Measurements from ENCODE around the gene MAML3. TPM values are rescaled to one million over a fixed set of nuclear protein-coding genes. Genes with fewer than 3 reads are reported as not detected.

MAML3 gene
- total RNA-seq, 1 donor from 2014 or later, result 5.8 TPM

DNA sequence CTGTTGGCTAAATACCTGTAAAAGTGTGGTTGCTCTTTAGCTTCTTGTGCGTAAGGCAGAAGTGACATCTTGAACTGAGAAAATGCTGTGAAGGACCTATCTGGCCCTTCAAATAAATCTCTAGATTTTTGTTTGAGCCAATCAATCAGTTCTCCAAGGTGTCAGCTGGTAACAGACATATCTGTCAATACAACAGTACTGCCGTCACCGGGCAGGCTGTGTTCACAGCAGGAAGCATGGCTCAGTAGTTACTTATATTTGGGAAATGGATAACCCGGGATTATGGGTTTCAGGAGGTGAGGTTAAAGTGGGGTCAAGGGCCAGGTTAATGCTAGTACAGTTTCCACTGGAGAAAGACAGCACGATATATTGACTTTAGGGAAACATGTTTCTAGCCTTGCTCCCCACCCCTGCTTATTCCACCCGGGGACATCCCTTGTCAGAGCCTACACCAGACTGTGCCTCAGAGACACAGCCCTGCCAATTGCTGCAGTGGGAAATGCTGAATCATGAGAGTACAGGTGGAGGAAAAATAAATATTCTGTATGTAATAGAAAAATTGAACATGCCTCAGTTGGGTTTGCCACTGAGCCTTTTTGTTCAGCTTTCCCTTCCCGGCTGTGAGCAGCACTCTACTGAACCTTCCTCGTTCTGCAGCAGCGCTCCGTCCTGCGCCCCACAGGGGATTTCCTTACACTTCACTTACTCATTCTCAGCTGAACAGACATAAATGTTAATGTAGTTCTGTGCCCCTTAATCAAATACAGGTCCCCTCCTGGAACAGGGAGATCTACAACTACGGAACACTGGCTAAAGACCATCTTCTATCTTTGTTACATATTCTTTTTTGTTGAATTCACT, 367.3 kb downstream of the MAML3 start:
- peak; percentile 19 for DNase-seq (ENCODE audit: low spot score)

DNA sequence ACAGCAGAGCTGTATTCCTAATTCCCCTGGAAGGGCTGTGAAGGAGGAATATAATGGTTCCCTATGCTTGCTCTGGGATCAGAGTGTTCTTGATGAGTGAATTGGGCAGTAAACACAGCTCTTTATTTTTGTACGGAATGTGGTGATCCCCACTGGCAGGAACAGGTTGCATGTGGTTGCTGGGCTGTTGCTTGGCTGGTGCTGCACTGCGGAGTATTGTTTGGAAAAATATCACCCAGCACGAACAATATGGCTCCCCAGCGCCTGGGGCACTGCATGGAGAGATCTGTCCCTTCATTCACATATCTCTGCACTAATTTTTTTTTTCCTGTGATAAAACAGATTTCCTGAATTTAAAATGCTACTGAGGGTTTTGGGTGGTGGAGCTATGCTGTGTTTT, 368.6 kb downstream of the MAML3 start:
- DNase-seq (ENCODE audit: low spot score), result no peak

DNA sequence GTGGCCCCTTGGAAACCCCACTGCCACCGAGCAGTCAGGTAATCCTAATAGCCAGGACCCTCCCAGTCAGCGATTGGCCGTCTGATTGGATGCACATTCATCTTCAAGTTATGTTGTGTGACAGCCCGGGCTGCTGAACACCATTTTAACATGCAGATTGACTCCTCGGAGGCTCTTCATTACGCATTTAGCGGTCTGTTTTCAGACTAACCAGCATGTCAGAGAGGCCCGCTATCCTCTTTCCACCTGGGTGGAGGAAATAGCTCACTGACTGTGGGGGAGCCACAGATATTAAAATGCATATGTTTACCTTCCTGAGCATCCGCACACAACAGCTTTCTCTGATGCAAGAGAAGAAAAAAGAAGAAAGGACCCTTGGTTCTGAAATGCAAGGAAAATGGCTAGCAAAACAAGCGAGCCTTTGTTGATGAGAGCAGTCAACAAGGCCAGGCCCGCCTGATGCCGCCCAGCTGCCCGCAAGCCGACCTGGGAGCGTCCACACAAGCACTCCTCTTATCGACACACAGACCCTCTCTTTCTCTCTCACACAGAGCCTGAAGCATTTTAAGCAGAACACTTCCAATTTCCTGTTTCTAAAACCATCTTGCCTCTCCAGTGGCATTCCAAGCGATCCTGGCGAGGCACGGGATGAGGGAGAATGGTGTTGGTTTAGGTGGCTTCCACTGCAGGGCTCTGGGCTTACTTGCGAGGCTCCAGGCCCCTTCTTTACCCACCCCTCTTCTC, 370.1 kb downstream of the MAML3 start:
- DNase-seq (ENCODE audit: low spot score), result no peak

DNA sequence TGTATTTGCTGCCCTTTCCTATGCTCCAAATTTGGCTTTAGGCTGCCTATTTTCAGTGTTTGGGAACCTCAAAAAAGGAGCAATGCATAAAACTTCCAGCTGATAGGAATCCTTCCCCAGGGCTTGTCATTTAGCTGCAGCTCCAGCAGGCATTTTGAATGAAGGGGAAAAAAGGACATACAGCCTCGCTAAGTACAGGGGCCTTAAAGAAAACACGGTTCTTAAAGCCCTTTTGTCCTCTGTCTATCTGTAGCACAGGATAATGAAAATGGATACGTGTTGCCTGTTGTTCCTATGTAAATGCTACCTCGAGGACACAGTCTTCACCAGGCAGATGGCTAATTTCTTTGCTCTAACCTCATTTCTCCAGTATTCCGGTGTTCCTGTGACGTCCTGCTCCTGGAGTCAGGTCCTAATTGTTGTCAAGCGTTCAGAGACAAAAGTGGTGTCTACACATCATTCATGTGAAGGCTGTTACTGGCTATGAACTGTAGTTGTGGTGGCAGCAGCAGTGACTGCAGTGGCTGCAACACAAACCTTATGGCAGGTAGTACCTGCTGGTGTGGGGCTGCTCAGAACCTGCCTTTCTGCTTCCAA, 371.0 kb downstream of the MAML3 start:
- no peak for DNase-seq (ENCODE audit: low spot score)

DNA sequence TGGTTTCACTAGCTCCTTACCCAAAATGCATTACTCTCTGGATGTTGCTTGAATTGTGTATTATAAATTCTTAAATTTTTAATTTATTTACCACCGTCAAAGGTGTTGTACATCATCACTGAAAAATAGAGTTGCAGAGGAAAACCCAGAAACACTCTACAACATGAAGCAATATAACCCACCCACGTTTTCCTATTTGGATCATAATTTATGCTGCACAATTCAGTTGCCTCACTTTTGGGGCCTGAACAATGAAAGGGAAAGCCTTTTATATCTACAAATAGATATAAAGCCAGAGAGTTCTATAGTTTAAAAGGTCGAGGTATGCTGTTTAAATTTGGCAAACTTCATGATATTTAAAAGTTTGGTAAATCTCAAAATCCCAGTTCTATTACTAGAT, 372.9 kb downstream of the MAML3 start:
- no peak for DNase-seq (ENCODE audit: low spot score)

DNA sequence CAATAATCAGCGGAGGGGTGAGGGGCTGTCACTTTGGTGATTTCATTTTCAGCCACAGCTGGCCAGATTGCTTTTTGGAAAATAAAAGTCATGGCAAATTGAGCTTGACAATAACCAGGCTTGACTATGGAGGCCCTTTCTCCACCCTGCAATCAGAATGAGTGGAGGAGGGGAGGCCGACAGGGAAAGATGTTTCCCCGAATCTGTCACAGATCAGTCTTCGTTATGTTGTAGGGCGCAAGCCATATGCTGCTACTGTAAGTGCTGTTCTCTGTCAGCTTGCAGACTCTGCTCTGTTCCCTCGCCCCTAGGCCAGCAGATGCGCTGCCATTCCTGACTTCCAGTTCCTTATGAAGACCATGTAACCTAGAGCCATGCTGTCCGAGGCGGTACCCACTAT, 374.3 kb downstream of the MAML3 start:
- DNase-seq (ENCODE audit: low spot score), result no peak

DNA sequence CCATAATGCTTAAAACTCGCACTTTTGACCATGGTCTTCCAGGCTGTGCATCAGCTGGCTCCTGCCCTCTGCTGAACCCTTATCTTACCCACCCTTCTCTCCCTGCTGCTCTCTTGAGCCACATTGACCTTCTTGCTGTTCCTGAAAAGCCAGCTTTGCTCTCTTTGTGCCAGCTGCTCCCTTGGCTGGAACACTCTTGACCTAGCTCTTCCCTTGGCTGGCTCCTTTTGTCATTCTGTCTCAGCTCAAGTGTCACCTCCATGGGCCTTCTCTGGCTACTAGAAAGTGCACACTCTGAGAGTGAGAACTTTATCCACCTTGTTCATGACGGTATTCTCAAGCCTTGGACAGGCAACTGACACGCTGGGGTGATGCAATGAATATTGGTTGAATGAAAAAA, 376.2 kb downstream of the MAML3 start:
- no peak for DNase-seq (ENCODE audit: low spot score)

DNA sequence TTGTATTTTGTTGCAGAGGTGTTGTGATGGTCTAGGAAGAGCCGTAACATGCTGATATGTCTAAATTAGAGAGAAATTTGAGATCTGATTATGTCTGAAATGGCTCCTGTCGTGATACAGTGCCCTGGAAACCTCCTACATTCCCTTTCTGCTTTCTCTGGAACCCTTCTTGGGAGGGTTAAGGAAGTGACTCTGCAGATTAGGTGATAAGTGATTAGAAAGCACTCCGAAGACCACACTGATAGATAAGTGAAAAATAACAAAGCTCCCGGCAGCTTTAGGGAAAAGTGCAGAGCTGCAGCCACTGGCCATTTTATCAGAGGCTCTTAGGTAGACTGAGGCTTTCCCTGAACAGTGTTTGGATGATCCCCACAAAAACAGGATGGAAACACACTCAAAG, 377.7 kb downstream of the MAML3 start:
- DNase-seq (ENCODE audit: low spot score), result no peak

DNA sequence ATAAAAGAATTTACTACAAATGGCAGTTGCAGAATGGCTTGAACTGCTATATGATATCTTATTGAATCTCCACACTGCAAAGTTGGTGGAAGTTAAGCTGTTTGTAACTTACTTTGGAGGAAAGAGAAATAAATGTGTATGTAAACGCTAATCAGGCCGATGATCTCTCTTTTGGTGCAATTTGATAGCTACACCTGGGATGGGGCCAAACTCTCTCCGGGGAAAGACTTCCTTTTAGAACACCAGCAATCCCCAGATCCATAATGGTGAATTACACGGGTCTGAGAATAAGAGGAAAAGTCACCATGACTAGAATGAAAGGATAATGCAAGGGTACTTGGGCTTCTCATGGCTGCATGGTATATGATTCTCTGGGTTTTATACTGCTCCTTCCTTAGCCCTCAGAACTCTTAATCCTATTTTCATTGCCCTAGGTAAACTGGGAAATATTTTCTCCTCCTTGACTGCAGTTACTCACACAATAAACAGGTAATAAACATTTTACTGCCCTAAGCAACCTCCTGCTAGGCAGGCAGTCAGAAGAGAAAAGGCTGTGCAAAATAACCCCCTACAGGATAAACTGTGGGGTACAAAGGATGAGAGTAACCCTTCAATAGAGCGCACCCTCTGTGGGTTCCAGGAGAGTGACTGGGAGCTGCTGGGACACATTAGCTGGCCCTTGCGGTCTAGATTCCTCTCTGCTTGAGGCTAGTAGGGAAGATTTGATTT, 379.1 kb downstream of the MAML3 start:
- no peak for DNase-seq (ENCODE audit: low spot score)

DNA sequence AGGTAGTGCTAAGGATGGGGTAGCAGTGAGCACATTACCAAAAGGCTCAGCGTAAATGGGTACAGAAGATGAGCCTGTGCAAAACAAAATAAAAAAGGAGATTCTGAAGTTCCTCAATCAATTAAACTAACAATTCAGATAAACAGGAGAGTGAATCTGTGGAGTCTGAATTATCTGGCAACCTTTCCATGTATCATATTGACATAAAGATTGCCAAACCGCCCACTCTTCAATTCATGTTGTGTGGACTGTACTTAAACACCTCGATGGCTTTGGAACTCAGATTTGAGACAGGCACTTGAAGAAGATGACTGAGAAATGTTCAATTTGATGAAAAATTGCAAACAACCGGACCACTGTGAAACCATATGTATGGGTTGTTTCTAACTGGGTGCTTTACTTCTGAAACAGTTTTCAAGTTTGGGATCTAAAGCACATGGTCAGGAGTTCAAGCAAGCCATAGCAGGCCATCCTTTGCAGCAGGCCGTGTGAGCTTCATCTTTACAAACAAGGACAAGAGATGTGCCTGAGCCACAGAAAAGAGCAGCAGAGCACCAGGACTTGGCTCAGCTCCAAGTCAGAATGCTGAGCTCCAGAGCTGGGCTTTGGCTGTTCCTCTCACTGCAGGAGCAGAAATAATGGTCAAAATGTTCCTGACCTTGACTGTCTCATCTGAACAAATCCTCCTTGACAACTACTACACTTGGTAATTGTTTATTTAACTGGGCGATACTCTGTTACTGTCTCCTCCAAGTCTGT, 380.2 kb downstream of the MAML3 start:
- DNase-seq (ENCODE audit: low spot score), result no peak

DNA sequence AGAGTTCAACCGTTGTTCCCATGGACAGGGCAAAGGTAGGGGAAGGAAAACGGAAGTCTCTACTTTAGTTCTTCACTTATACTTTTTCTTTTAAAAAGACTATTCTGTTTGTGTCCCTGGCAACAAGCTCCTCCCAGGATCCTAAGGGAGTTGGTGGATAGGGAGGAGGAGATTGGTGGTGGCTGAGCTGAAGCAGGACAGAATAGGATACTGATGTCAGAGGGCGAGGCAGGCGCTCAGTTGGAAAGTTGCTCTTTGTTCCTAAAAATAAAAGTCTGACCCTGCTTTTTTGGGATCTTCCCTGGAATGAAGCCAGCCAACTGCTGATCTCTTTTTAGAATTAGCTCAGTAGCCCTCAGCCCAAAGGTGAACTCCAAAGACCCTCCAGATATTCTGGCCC, 383.6 kb downstream of the MAML3 start:
- DNase-seq (ENCODE audit: low spot score), result peak; percentile 33

DNA sequence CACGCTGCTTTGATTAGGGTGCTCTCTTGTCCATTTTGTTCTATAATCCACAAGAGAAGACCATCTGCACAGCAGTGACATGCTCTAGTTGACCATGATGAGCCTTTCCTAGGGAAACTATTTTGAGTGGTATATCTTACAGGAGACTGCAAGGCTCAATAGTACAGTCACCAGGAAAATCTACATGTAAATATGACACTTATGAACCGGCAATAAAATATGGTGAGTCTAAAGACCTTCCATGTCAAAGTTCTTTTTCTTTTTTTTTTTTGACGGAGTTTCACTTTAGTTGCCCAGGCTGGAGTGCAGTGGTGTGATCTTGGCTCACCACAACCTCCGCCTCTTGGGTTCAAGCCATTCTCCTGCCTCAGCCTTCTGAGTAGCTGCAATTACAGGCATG, 384.6 kb downstream of the MAML3 start:
- no peak for DNase-seq (ENCODE audit: low spot score)

DNA sequence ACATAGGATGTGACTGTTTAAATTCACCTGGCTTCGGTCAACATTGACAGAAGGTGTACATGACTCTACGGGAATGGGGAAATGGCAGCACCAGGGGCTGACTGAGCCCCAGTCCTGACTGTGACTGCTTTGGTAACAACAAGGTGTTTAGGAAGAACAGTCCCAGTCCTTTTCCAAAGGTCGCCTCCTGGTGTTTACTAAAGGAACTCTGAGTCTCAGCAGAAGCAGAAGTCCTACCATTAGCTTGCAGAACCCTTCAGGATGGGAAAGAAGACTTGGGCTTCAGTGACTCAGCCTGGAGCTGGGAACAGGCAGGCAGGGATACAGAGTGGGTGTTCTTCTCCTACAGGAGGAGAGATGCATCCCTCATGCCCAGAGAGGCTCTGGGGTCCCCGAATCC, 385.1 kb downstream of the MAML3 start:
- DNase-seq (ENCODE audit: low spot score), result no peak

DNA sequence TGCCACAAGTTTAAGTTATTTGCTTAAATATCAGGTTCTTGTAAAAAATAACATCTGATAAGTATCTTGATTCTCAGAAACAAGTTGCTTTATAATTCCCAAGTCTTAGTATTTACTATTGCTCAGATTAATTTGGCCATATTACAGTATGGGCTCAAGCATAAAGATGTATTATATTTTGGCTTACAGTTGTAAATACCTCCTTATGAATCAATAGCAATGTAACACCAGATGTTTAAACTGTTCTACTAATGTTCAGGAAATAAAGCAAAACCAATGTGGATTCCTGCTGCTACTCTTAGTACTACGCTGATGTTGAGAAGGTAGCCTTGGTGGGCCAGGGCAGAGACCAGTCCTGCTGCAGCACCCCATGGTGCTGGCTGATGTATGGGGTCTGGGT, 385.6 kb downstream of the MAML3 start:
- DNase-seq (ENCODE audit: low spot score), result no peak

DNA sequence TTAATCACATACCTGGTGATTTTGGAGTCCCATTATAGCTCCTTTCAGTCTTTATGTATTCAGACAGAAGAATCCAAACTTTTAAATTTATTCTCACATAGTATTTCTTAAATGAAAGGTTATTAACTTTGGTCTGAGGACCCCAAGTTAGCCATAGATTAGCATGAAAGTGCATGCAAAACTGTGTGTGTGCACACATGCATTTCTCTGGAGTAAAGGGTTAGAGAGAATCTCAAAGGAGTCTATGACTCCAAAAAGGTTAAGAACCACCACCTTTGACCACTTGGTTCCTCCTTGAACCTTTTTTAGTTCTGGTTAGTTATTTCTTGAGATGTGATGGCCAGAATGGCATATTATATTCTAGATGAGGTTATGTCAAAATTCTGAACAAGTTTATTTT, 386.4 kb downstream of the MAML3 start:
- DNase-seq (ENCODE audit: low spot score), result no peak

DNA sequence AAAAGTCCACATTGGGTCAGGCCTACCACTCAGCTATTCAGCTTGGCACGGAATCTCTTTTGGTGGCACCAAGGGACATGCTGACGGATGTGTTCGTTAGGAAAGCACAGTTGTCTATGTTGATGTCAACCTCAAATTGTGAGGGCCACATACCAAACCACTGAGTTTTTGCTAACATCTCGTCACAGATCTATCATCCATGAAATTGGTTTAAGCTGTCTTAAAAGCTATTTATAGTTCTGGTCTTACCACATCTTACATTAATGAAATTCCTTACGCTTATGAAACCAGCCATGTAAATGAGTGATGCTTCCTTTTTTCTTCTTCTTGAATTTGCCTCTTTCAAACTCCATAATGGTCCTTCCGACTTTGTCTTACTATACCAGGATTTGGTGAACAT, 386.8 kb downstream of the MAML3 start:
- DNase-seq (ENCODE audit: low spot score), result no peak

DNA sequence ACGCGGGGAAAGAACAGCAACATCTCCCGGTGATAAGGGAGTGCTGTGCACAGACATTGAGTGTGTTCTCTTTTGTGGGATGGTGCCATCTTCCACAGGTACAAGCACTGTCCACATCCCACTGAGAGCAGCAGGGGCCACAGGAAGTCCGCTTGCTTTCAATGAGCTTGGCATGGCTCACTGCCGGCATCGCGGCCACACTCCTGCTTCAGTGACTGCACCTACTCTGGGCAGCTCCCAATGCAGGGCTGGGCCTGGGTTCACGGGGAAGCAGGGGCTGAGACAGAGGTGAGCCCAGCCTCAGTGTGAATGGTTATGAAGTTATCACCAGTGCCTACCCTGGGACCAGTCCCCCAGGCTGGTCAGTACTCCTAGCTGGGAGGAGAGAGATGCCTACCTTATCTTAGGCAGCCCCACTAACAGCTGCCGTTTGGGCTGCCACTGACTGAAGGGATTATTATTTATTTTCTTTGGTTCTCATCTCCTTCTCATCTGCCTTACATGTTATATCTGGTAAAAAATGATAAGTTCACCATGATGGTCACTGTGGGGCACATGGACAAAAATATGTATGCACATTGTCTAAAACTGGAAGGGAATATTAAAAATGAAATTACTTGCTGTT, 389.2 kb downstream of the MAML3 start:
- no peak for DNase-seq (ENCODE audit: low spot score)

DNA sequence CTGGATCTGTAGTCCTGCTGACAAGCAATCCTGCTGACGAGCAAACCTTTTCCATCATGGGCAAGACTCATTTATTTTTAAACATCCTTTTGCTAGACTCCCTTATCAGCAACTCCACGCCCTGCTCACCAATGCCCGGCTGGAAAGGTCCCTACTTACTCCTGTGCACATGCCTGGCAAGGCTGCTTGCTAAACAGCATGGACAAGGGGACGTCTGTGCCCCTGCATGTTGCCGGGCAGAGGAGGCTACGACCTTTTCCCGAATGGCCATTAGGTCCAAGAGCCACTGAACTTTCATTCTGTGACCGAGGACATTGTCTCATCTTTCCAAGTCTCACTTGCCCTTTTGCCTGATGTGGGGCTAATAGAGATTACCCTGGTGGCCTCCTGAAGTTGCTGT, 389.8 kb downstream of the MAML3 start:
- peak; percentile 35 for DNase-seq (ENCODE audit: low spot score)

DNA sequence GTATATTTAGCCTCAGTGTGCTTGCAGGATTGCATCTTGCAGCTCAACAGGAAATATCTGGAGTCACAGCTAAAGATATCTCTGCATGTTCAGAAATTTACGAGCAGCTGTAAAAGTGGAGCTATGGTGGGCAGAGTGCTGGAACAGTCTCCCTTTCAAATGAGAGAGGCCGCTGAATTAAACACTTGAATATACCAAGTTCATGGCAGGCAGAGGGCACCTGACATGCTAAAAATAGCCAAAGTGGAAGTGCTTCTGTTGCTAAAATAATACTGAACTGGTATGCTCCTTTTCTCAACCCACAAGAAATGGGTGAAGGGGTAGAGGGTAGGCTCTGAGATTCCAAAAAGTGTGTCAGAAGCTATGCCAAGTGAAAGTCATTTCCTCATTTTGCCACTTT, 390.3 kb downstream of the MAML3 start:
- DNase-seq (ENCODE audit: low spot score), result peak; percentile 87

DNA sequence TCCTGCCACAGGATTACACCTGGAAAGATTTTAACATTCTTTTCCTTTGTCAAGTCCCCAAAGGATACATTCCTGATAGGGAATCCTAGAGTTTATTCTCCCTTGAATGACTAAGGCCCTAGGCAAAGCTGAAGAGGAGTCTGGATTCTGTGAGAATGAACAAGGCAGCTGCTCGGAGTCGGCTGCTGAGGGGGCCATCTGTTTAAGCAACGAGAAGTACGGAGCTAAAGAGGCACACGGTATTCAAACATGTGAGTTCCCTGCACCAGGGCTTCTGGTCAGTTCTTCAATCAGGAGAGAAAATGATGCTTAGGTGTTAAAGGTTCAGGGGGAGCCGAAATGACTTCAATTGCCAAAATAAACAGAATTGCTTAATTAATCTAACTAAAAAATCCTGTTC, 390.8 kb downstream of the MAML3 start:
- DNase-seq (ENCODE audit: low spot score), result peak; percentile 74

DNA sequence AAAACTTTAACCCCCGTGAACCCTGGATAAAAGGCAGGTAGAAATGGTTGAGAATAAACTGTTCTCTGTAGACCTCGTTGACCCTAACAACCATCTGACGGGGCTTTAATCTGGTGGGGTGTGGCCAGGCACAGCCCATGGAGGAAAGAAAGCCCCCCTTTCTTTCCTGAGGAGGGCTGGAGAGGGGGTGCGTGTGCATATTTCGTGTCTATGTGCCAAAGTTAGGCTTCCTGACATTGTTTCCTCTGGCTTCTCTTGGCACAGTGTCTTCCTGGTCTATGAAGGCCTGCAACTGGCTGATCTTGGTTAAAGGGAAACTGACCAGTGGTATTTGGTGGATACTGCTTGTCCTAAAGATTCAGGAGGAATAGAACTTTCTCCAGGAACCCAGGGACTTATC, 391.3 kb downstream of the MAML3 start:
- DNase-seq (ENCODE audit: low spot score), result peak; percentile 43
